HEK293 (cell line): ENCODE measurements around the gene UQCR11.

Experiments used
- CTCF ChIA-PET: fragments of 350-600 bp; formaldehyde crosslinking; extraction: SDS; loops from one replicate; lab custom pipeline; 2021; ENCODE audit warnings: antibody characterized with exemption; lab: Yijun Ruan, JAX
- POLR2A ChIA-PET: fragments of 300-600 bp; formaldehyde crosslinking; extraction: SDS; loops from one replicate; lab custom pipeline; 2020; ENCODE audit warnings: antibody characterized with exemption, inconsistent platforms; lab: Yijun Ruan, JAX
- H3K27ac ChIP-seq: fragments of 200-500 bp; sonication (Bioruptor generic); 2 replicates; pipeline ENCODE4 v1.5.1; 2014; ENCODE audit warnings: low read depth, low read length, control low read depth, inconsistent platforms; ENCODE audit errors: extremely low read depth
- H3K36me3 ChIP-seq, 2 experiments: fragments of 200-500 bp in 1 of 2; sonication (Bioruptor generic) in 1 of 2; 1 replicate in 1 of 2; 2 replicates in 1 of 2; pipeline ENCODE4 v1.5.1; 2014 to 2017; ENCODE audit warnings: inconsistent platforms in 2 of 2, low read length in 2 of 2; ENCODE audit not compliant: control insufficient read depth in 2 of 2, insufficient read depth in 1 of 2
- H3K4me1 ChIP-seq: fragments of 200-500 bp; sonication (Bioruptor generic); 2 replicates; pipeline ENCODE4 v1.5.1; 2014; ENCODE audit warnings: mild to moderate bottlenecking, low read length, inconsistent platforms; ENCODE audit not compliant: control insufficient read depth, insufficient read depth
- H3K4me3 ChIP-seq: 2 replicates; pipeline ENCODE4 v1.5.1; 2011; ENCODE audit warnings: low read depth, mild to moderate bottlenecking, control low read depth, low read length, moderate library complexity
- H3K9me3 ChIP-seq: fragments of 200-500 bp; sonication (Bioruptor generic); 2 replicates; pipeline ENCODE4 v1.5.1; 2014; ENCODE audit warnings: low read depth, low read length, inconsistent platforms; ENCODE audit not compliant: control insufficient read depth, insufficient read depth
- GLIS1 ChIP-seq: fragments of 450-650 bp; formaldehyde crosslinking; IDR thresholded peaks from 2 replicates; pipeline ENCODE4 v1.5.1; 2016; ENCODE audit warnings: missing biosample characterization, missing genetic modification characterization
- GLIS2 ChIP-seq: fragments of 450-650 bp; formaldehyde crosslinking; IDR thresholded peaks from 2 replicates; pipeline ENCODE4 v1.5.1; 2016; ENCODE audit warnings: missing biosample characterization, missing genetic modification characterization
- HOXA7 ChIP-seq: sonication (generic); formaldehyde crosslinking; IDR thresholded peaks from 2 replicates; pipeline ENCODE4 v1.8.1; 2022; ENCODE audit warnings: missing genetic modification reagents, borderline replicate concordance
- REPIN1 ChIP-seq: fragments of 450-650 bp; formaldehyde crosslinking; IDR thresholded peaks from 2 replicates; pipeline ENCODE4 v1.5.1; 2017; ENCODE audit warnings: missing biosample characterization, missing genetic modification characterization, low read depth
- YY1 ChIP-seq: fragments of 450-650 bp; formaldehyde crosslinking; IDR thresholded peaks from 2 replicates; pipeline ENCODE4 v1.5.1; 2018; ENCODE audit warnings: missing biosample characterization, missing genetic modification characterization
- ZNF202 ChIP-seq: fragments of 450-650 bp; formaldehyde crosslinking; IDR thresholded peaks from 2 replicates; pipeline ENCODE4 v1.5.1; 2016; ENCODE audit warnings: missing biosample characterization, missing genetic modification characterization, borderline replicate concordance
- ZNF23 ChIP-seq: fragments of 450-650 bp; formaldehyde crosslinking; IDR thresholded peaks from 2 replicates; pipeline ENCODE4 v1.5.1; 2016; ENCODE audit warnings: missing biosample characterization, missing genetic modification characterization, borderline replicate concordance
- ZNF292 ChIP-seq: fragments of 450-650 bp; formaldehyde crosslinking; IDR thresholded peaks from 2 replicates; pipeline ENCODE4 v1.5.1; 2016; ENCODE audit warnings: low read depth, missing biosample characterization, missing genetic modification characterization, borderline replicate concordance
- ZNF560 ChIP-seq: fragments of 450-650 bp; formaldehyde crosslinking; IDR thresholded peaks from 2 replicates; pipeline ENCODE4 v1.5.1; 2017; ENCODE audit warnings: missing biosample characterization, missing genetic modification characterization, borderline replicate concordance
- ZNF600 ChIP-seq: fragments of 450-650 bp; formaldehyde crosslinking; IDR thresholded peaks from 2 replicates; pipeline ENCODE4 v1.5.1; 2016; ENCODE audit warnings: missing biosample characterization, missing genetic modification characterization
- ZNF677 ChIP-seq: fragments of 450-650 bp; IDR thresholded peaks from 2 replicates; pipeline ENCODE4 v1.5.0; 2018; ENCODE audit warnings: missing biosample characterization, mild to moderate bottlenecking, missing genetic modification characterization, moderate library complexity
- ZNF701 ChIP-seq: fragments of 450-650 bp; formaldehyde crosslinking; IDR thresholded peaks from 2 replicates; pipeline ENCODE4 v1.5.1; 2016; ENCODE audit warnings: missing biosample characterization, missing genetic modification characterization
- TF ChIP-seq, protein P1 (sequence below): fragments of 450-650 bp; formaldehyde crosslinking; conservative IDR thresholded peaks from 2 replicates; pipeline ENCODE4 v1.5.1; 2016; ENCODE audit warnings: low read depth, missing biosample characterization, missing genetic modification characterization
- TF ChIP-seq, protein P2 (sequence below): fragments of 450-650 bp; formaldehyde crosslinking; IDR thresholded peaks from 2 replicates; pipeline ENCODE4 v1.5.0; 2017; ENCODE audit warnings: missing biosample characterization, missing genetic modification characterization, borderline replicate concordance
- TF ChIP-seq, protein P3 (sequence below): fragments of 450-650 bp; formaldehyde crosslinking; IDR thresholded peaks from 2 replicates; pipeline ENCODE4 v1.5.1; 2016; ENCODE audit warnings: missing biosample characterization, missing genetic modification characterization, borderline replicate concordance

UQCR11 gene

DNA sequence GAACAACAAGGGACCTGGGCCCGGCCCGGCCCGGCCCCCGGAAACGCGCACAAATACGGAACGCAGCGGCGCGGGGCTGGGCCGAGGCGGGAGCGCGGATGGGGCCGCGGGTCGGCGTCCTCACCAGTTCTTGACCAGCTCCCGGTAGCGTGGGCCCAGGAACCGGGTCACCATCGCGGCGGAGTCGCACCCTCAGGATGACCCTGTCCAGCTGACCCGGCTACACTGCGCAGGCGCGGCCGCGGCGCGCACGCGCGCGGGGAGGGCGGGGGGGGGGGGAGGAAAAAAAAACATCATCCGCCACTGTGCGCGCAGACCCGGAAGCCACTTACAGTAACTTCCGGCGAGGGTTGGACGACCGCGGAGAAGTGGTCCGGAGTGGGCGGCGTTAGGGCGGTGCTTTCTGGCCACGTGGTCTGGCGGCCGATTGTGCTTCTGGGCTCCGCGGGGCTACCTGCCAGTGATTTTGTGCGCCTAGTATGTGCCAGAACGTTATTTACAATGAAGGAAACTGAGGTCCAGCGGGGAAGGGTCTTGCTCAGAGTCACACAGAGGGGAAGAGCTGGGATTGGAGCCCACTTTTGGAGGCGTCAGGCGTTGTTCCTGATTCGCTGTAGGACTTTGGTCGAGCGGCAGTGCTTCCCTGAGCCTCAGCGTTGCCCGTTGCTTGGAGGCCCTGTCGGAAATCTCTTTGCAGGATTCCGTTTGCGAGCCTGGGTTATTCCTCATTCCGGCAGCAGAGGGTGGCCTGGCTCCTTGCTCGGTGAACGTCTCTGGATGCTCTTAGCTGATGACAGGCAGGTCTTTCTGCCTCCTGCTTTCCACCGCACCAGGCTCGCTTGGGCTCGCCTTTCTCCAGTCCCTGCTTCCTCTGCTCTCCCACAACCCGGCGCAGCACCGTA is at the start of gene UQCR11 (continued):
- TF ChIP-seq, protein P1, sequence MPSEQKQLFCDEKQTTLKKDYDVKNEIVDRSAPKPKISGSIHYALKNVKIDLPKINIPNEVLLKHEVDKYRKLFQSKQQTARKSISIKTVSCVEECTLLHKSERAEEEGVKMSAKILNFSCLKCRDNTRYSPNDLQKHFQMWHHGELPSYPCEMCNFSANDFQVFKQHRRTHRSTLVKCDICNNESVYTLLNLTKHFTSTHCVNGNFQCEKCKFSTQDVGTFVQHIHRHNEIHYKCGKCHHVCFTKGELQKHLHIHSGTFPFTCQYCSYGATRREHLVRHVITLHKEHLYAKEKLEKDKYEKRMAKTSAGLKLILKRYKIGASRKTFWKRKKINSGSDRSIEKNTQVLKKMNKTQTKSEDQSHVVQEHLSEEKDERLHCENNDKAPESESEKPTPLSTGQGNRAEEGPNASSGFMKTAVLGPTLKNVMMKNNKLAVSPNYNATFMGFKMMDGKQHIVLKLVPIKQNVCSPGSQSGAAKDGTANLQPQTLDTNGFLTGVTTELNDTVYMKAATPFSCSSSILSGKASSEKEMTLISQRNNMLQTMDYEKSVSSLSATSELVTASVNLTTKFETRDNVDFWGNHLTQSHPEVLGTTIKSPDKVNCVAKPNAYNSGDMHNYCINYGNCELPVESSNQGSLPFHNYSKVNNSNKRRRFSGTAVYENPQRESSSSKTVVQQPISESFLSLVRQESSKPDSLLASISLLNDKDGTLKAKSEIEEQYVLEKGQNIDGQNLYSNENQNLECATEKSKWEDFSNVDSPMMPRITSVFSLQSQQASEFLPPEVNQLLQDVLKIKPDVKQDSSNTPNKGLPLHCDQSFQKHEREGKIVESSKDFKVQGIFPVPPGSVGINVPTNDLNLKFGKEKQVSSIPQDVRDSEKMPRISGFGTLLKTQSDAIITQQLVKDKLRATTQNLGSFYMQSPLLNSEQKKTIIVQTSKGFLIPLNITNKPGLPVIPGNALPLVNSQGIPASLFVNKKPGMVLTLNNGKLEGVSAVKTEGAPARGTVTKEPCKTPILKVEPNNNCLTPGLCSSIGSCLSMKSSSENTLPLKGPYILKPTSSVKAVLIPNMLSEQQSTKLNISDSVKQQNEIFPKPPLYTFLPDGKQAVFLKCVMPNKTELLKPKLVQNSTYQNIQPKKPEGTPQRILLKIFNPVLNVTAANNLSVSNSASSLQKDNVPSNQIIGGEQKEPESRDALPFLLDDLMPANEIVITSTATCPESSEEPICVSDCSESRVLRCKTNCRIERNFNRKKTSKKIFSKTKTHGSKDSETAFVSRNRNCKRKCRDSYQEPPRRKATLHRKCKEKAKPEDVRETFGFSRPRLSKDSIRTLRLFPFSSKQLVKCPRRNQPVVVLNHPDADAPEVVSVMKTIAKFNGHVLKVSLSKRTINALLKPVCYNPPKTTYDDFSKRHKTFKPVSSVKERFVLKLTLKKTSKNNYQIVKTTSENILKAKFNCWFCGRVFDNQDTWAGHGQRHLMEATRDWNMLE (tag by site-specific recombination) = no peak
- no peak for TF ChIP-seq HOXA7 (CRISPR knock-in tag)
- no peak for TF ChIP-seq ZNF23 (tag by site-specific recombination)
- TF ChIP-seq REPIN1 (tag by site-specific recombination) = no peak

DNA sequence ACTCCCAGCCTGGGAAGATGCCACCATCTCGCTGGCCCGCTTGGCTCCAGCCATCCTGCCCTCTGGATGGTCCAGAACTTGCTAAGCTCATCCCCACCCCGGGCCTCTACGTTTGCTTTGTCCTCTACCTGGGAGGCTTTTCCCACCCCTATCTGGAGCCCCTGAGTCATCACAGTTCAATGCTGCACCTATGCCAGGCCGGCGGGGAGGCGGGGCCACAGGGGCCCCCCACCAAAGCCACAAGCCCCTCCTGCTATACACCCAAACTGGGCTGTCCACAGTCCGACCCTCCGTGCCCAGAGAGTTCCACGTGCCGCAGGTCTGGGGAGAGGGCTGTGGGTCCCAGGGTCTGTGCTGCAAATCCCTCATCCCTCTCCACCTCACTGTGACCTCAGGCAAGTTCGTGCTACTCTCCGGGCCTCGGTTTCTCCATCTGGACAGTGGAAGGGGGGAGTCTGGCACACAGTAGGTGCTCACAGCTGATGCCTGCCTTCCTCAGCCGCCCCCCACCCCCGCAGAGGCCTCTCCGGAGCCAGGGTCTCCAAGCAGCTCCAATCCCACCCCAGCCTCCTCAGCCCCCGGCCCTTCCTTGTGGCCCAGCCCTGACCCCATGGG is 49.0 kb upstream of the UQCR11 start:
- Histone ChIP-seq H3K9me3 (no peaks in the 10 kb centered on the region), H3K4me3 (no peak overlapping the region), H3K27ac (no peak overlapping the region), H3K36me3 (peaks cover 4 to 10% of the 10 kb centered on the region in 2 experiments; a peak in 2 of 3 replicates), H3K4me1 (peaks cover 3% of the 10 kb centered on the region; the same call in 1 of the 2 replicates)
- TF ChIP-seq ZNF560 (tag by site-specific recombination) = no peak
- no peak for TF ChIP-seq ZNF23 (tag by site-specific recombination)
- TF ChIP-seq ZNF677 = no peak
- TF ChIP-seq ZNF202 (tag by site-specific recombination) = no peak
- TF ChIP-seq ZNF600 = 0 out of 2 replicates have a peak, but pooled peaks have one; percentile 4
- TF ChIP-seq GLIS1 = peak; percentile 47
- no peak for TF ChIP-seq ZNF292 (tag by site-specific recombination)
- 0 out of 2 replicates have a peak, but pooled peaks have one; percentile 24 for TF ChIP-seq GLIS2 (tag by site-specific recombination)
- TF ChIP-seq, protein P2, sequence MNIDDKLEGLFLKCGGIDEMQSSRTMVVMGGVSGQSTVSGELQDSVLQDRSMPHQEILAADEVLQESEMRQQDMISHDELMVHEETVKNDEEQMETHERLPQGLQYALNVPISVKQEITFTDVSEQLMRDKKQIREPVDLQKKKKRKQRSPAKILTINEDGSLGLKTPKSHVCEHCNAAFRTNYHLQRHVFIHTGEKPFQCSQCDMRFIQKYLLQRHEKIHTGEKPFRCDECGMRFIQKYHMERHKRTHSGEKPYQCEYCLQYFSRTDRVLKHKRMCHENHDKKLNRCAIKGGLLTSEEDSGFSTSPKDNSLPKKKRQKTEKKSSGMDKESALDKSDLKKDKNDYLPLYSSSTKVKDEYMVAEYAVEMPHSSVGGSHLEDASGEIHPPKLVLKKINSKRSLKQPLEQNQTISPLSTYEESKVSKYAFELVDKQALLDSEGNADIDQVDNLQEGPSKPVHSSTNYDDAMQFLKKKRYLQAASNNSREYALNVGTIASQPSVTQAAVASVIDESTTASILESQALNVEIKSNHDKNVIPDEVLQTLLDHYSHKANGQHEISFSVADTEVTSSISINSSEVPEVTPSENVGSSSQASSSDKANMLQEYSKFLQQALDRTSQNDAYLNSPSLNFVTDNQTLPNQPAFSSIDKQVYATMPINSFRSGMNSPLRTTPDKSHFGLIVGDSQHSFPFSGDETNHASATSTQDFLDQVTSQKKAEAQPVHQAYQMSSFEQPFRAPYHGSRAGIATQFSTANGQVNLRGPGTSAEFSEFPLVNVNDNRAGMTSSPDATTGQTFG = no peak
- no peak for TF ChIP-seq YY1 (tag by site-specific recombination)
- no peak for TF ChIP-seq ZNF701 (tag by site-specific recombination)
- TF ChIP-seq, protein P3, sequence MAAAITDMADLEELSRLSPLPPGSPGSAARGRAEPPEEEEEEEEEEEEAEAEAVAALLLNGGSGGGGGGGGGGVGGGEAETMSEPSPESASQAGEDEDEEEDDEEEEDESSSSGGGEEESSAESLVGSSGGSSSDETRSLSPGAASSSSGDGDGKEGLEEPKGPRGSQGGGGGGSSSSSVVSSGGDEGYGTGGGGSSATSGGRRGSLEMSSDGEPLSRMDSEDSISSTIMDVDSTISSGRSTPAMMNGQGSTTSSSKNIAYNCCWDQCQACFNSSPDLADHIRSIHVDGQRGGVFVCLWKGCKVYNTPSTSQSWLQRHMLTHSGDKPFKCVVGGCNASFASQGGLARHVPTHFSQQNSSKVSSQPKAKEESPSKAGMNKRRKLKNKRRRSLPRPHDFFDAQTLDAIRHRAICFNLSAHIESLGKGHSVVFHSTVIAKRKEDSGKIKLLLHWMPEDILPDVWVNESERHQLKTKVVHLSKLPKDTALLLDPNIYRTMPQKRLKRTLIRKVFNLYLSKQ (tag by site-specific recombination) = no peak
- ChIA-PET POLR2A (no interaction called here), CTCF (interaction anchor here (0.7 to 2.0 kb wide), 3 partner anchors 18 to 172 kb away, joined by 3 to 9 read pairs (median 3); no protein-coding TSS in a partner anchor)
